Spleen (tissue), 11 donors: ENCODE results near the gene MGMT. TPM values are rescaled to one million over a fixed set of nuclear protein-coding genes. Genes with fewer than 3 reads are reported as not detected.
A peak's percentile ranks its signal among the peaks of the same experiment; 100 is the strongest.

Source experiments
- DNase-seq: peaks from one replicate; pipeline ENCODE4 v3.0.0-alpha.2; 2020
- H3K27ac ChIP-seq, 8 donors: fragments of 200-600 bp; sonication (generic) in 7 of 8; 1 replicate in 4 of 8; 2 replicates in 4 of 8; pipeline versions ENCODE4 v1.5.0 to v1.8.0; 2016 to 2021; ENCODE audit warnings: inconsistent platforms in 4 of 8, mild to moderate bottlenecking in 4 of 8, moderate library complexity in 1 of 8
- H3K27me3 ChIP-seq, 7 donors: fragments of 200-600 bp; sonication (generic) in 6 of 7; replicated peaks in 1 of 7; 1 replicate in 4 of 7; 2 replicates in 3 of 7; pipeline versions ENCODE4 v1.5.0 to v1.8.0; 2016 to 2021; ENCODE audit warnings: inconsistent platforms in 3 of 7, mild to moderate bottlenecking in 1 of 7
- H3K36me3 ChIP-seq, 6 donors: fragments of 200-600 bp; sonication (generic) in 5 of 6; 1 replicate in 4 of 6; 2 replicates in 2 of 6; pipeline versions ENCODE4 v1.5.0 to v1.8.0; 2016 to 2021; ENCODE audit warnings: inconsistent platforms in 2 of 6
- H3K4me1 ChIP-seq, 6 donors: fragments of 200-600 bp; sonication (generic) in 5 of 6; 1 replicate in 3 of 6; 2 replicates in 3 of 6; pipeline versions ENCODE4 v1.5.0 to v1.8.0; 2016 to 2021; ENCODE audit warnings: inconsistent platforms in 3 of 6
- H3K4me3 ChIP-seq, 8 donors: fragments of 200-600 bp; sonication (generic) in 7 of 8; 1 replicate in 4 of 8; 2 replicates in 4 of 8; pipeline versions ENCODE4 v1.5.0 to v1.8.0; 2016 to 2021; ENCODE audit warnings: inconsistent platforms in 4 of 8, mild to moderate bottlenecking in 4 of 8, moderate library complexity in 2 of 8
- H3K9me3 ChIP-seq, 8 donors: fragments of 200-600 bp; sonication (generic) in 7 of 8; 1 replicate in 4 of 8; 2 replicates in 4 of 8; pipeline versions ENCODE4 v1.5.0 to v1.8.0; 2016 to 2021; ENCODE audit warnings: inconsistent platforms in 4 of 8
- CTCF ChIP-seq, 11 experiments: fragments of 200-600 bp in 7 of 11; fragments of 450-650 bp in 4 of 11; sonication (generic) in 4 of 11; IDR thresholded peaks in 8 of 11; conservative IDR thresholded peaks in 3 of 11; 1 replicate in 7 of 11; 2 replicates in 4 of 11; pipeline versions ENCODE4 v1.4.0 to v1.8.0; 2016 to 2021; ENCODE audit warnings: antibody characterized with exemption in 11 of 11, inconsistent platforms in 4 of 11, mild to moderate bottlenecking in 1 of 11
- POLR2A ChIP-seq, 3 donors: fragments of 450-650 bp; IDR thresholded peaks; one replicate each; pipeline ENCODE4 v1.5.1; 2017; ENCODE audit warnings: antibody characterized with exemption in 3 of 3, mild to moderate bottlenecking in 1 of 3
- POLR2AphosphoS5 ChIP-seq, 3 donors: sonication (generic); formaldehyde crosslinking; IDR thresholded peaks; one replicate each; pipeline ENCODE4 v1.5.1; 2017; ENCODE audit warnings: antibody characterized with exemption in 3 of 3
- WGBS, 5 donors: extraction: QIAGEN DNeasy Blood & Tissue Kit in 3 of 5; methylation state at CpG; one replicate each; pipeline versions ENCODE4 v1.1.5 to v1.1.7; 2013 to 2018; 5-methylcytosine and 5-hydroxymethylcytosine counted together
- intact Hi-C: fragments of 100-400 bp; cut with DNase I; formaldehyde crosslinking; loops from one replicate; pipeline ENCODE4 v1.15.0; 2023; ENCODE audit warnings: low total_unique reads
- polyA plus RNA-seq, 3 donors: library from polyadenylated mRNA; stranded (reverse); fragments of 200-250 nt; gene quantifications; one replicate each; pipeline ENCODE4 v1.2.1, GENCODE V29; 2013
- total RNA-seq, 7 donors: library from RNA; depleted of rRNA in 3 of 7; stranded (reverse); fragments of >200 nt in 3 of 7; fragmentation: NEBNext Ultra II Directional in 4 of 7; extraction: Animal tissue kit (Norgen Biotek cat#: 25700) in 4 of 7; gene quantifications; one replicate each; pipeline versions ENCODE4 v1.1.0 to v1.2.1, GENCODE V29; 2016 to 2021
- donor health status: healthy with polysubstance abuse.
- donor health status: DM: no; HTN: no; CAD: no; lungs with moderate emphysema.
- donor health status: DM: no; HTN: no; CAD: no.
- donor health status: Bipolar disorder and iron deficiency.
- donor health status: healthy.
- donor health status: DM: no; HTN: no; CAD: no.
- donor health status: DM: yes; HTN: yes; CAD: no.

The MGMT gene
- total and polyA plus RNA-seq, 10 donors, result 14.3 to 33.4 (median 21.7) TPM

- WGBS, 5 donors, result 81 to 91% (median 86%) methylated on average over 8 of the region's 8 CpGs
- Histone ChIP-seq H3K36me3 (no peaks in the 10 kb centered on the region), H3K27me3 (no peaks in the 10 kb centered on the region), H3K27ac (no peak overlapping the region), H3K4me3 (no peak overlapping the region), H3K9me3 (no peaks in the 10 kb centered on the region), H3K4me1 (peaks cover 0 to 4% (median 0%) of the 10 kb centered on the region in 6 donors)
- TF ChIP-seq CTCF (IDR thresholded peaks at IDR 0.05 in 8 of 11, conservative IDR thresholded peaks at IDR 0.05 in 3 of 11) (no peak), POLR2AphosphoS5 (IDR thresholded peaks at IDR 0.05) (no peak), POLR2A (IDR thresholded peaks at IDR 0.05) (no peak)
- DNase-seq, result no peak
- intact Hi-C loops, result no loop called here
Measured at GRCh38 chr10:129690248-129691070, 223.4 kb downstream of the MGMT start.

- H3K9me3 ChIP-seq, result no peaks in the 10 kb centered on the region
- no peaks in the 10 kb centered on the region for H3K27me3 ChIP-seq
- no peak overlapping the region for H3K27ac ChIP-seq
- H3K4me3 ChIP-seq, result no peak overlapping the region
- no peak for DNase-seq
- 92 to 98% (median 95%) methylated on average over 8 of the region's 8 CpGs for WGBS, 5 donors
- H3K36me3 ChIP-seq, result no peaks in the 10 kb centered on the region
- intact Hi-C loops, result no loop called here
- TF ChIP-seq POLR2AphosphoS5 (IDR thresholded peaks at IDR 0.05) (no peak), POLR2A (IDR thresholded peaks at IDR 0.05) (no peak), CTCF (IDR thresholded peaks at IDR 0.05 in 8 of 11, conservative IDR thresholded peaks at IDR 0.05 in 3 of 11) (no peak)
- peaks cover 0 to 5% (median 0%) of the 10 kb centered on the region in 6 donors for H3K4me1 ChIP-seq
Measured at GRCh38 chr10:129692695-129693094, 225.7 kb downstream of the MGMT start.

- no peak for TF ChIP-seq CTCF (IDR thresholded peaks at IDR 0.05 in 8 of 11, conservative IDR thresholded peaks at IDR 0.05 in 3 of 11)
- TF ChIP-seq POLR2A (IDR thresholded peaks at IDR 0.05), result no peak
- no peak for TF ChIP-seq POLR2AphosphoS5 (IDR thresholded peaks at IDR 0.05)
- H3K9me3 ChIP-seq, result no peaks in the 10 kb centered on the region
- peaks cover 0 to 5% (median 0%) of the 10 kb centered on the region in 6 donors for H3K4me1 ChIP-seq
- H3K36me3 ChIP-seq, result no peaks in the 10 kb centered on the region
- no peak overlapping the region for H3K4me3 ChIP-seq
- no peaks in the 10 kb centered on the region for H3K27me3 ChIP-seq
- intact Hi-C loops, result no loop called here
- WGBS, 5 donors, result 91 to 97% (median 95%) methylated on average over 11 of the region's 11 CpGs
- no peak overlapping the region for H3K27ac ChIP-seq
- DNase-seq, result peak; percentile 63
Measured at GRCh38 chr10:129693382-129693781, 226.3 kb downstream of the MGMT start.

GRCh38 chr10:129694184-129694583 lies 227.1 kb downstream of the MGMT start:
- TF ChIP-seq CTCF (IDR thresholded peaks at IDR 0.05 in 8 of 11, conservative IDR thresholded peaks at IDR 0.05 in 3 of 11) (no peak), POLR2AphosphoS5 (IDR thresholded peaks at IDR 0.05) (no peak), POLR2A (IDR thresholded peaks at IDR 0.05) (no peak)
- peaks cover 0 to 5% (median 0%) of the 10 kb centered on the region in 6 donors for H3K4me1 ChIP-seq
- H3K27ac ChIP-seq, result no peak overlapping the region
- no peaks in the 10 kb centered on the region for H3K36me3 ChIP-seq
- intact Hi-C loops, result no loop called here
- H3K27me3 ChIP-seq, result no peaks in the 10 kb centered on the region
- DNase-seq, result peak; percentile 53
- H3K4me3 ChIP-seq, result no peak overlapping the region
- H3K9me3 ChIP-seq, result no peaks in the 10 kb centered on the region
- WGBS, 5 donors, result 80 to 97% (median 88%) methylated on average over 4 of the region's 4 CpGs
